A673 (cell line): ENCODE data around the gene DMXL1. TPM values are rescaled to one million over a fixed set of nuclear protein-coding genes. Genes with fewer than 3 reads are reported as not detected.

Source experiments
- BruUV-seq: library from RNA; stranded (reverse); fragments of 400-500 nt; replicated peaks from 2 replicates; lab custom pipeline; 2021; lab: Mats Ljungman, UMichigan
- CTCF ChIA-PET: fragments of 300-600 bp; sonication (Branson Sonifier 250); formaldehyde crosslinking; loops from one replicate; lab custom pipeline; 2022; ENCODE audit warnings: antibody characterized with exemption; lab: Charles Lee
- POLR2A ChIA-PET: fragments of 300-600 bp; sonication (Branson Sonifier 250); formaldehyde crosslinking; loops from one replicate; lab custom pipeline; 2022; ENCODE audit warnings: antibody characterized with exemption; ENCODE audit not compliant: low non-redundant PET; lab: Charles Lee
- DNase-seq: peaks from one replicate; pipeline ENCODE4 v3.0.0-alpha.2; 2015; ENCODE audit warnings: low spot score
- H3K27ac ChIP-seq: fragments of 200-600 bp; sonication (generic); 2 replicates; pipeline ENCODE4 v1.5.1; 2016; ENCODE audit warnings: mixed run types, low read depth, mild to moderate bottlenecking, mixed read lengths, antibody characterized with exemption, low read length; ENCODE audit not compliant: poor library complexity, severe bottlenecking
- H3K27me3 ChIP-seq: fragments of 200-600 bp; sonication (generic); replicated peaks from 2 replicates; pipeline ENCODE4 v1.6.1; 2017; ENCODE audit warnings: mixed run types, low read depth, mild to moderate bottlenecking, mixed read lengths, antibody characterized with exemption, low read length; ENCODE audit not compliant: insufficient read depth, poor library complexity
- H3K36me3 ChIP-seq: fragments of 200-600 bp; sonication (generic); 2 replicates; pipeline ENCODE4 v1.6.1; 2016; ENCODE audit warnings: mixed run types, mild to moderate bottlenecking, mixed read lengths, antibody characterized with exemption, low read length; ENCODE audit not compliant: insufficient read depth, poor library complexity, severe bottlenecking
- H3K4me1 ChIP-seq: fragments of 200-600 bp; sonication (generic); 2 replicates; pipeline ENCODE4 v1.6.1; 2017; ENCODE audit warnings: mixed run types, mild to moderate bottlenecking, mixed read lengths, antibody characterized with exemption, low read length; ENCODE audit not compliant: insufficient read depth, poor library complexity, severe bottlenecking
- H3K4me3 ChIP-seq: fragments of 200-600 bp; sonication (generic); 2 replicates; pipeline ENCODE4 v1.5.1; 2016; ENCODE audit warnings: low read depth, mixed run types, mild to moderate bottlenecking, mixed read lengths, low read length; ENCODE audit not compliant: poor library complexity, severe bottlenecking
- H3K9me3 ChIP-seq: fragments of 200-600 bp; sonication (generic); 2 replicates; pipeline ENCODE4 v1.6.1; 2016; ENCODE audit warnings: mixed run types, low read depth, mild to moderate bottlenecking, mixed read lengths, antibody characterized with exemption, low read length; ENCODE audit not compliant: poor library complexity, severe bottlenecking
- EZH2 ChIP-seq: fragments of 200-600 bp; sonication (generic); IDR thresholded peaks from 2 replicates; pipeline ENCODE4 v1.6.1; 2017; ENCODE audit warnings: borderline replicate concordance, low read depth, mild to moderate bottlenecking, mixed read lengths, antibody characterized with exemption, low read length; ENCODE audit not compliant: poor library complexity, severe bottlenecking
- intact Hi-C: fragments of 100-400 bp; cut with micrococcal nuclease; formaldehyde crosslinking; loops from one replicate; pipeline ENCODE4 v1.10.0; 2022; ENCODE audit not compliant: unreplicated experiment
- total RNA-seq: library from RNA; stranded (reverse); gene quantifications from 2 replicates; pipeline ENCODE4 v1.2.3, GENCODE V29; 2021
- TF ChIP-seq, protein P1 (sequence below): fragments of 300-800, 200-600 bp; sonication (generic); conservative IDR thresholded peaks from 2 replicates; pipeline ENCODE4 v1.5.1; 2017; ENCODE audit warnings: low read depth, mild to moderate bottlenecking, antibody characterized with exemption, low read length, moderate library complexity, mixed read lengths

Gene DMXL1
- total RNA-seq, 1 experiment from 2014 or later = 30.9 TPM

DNA sequence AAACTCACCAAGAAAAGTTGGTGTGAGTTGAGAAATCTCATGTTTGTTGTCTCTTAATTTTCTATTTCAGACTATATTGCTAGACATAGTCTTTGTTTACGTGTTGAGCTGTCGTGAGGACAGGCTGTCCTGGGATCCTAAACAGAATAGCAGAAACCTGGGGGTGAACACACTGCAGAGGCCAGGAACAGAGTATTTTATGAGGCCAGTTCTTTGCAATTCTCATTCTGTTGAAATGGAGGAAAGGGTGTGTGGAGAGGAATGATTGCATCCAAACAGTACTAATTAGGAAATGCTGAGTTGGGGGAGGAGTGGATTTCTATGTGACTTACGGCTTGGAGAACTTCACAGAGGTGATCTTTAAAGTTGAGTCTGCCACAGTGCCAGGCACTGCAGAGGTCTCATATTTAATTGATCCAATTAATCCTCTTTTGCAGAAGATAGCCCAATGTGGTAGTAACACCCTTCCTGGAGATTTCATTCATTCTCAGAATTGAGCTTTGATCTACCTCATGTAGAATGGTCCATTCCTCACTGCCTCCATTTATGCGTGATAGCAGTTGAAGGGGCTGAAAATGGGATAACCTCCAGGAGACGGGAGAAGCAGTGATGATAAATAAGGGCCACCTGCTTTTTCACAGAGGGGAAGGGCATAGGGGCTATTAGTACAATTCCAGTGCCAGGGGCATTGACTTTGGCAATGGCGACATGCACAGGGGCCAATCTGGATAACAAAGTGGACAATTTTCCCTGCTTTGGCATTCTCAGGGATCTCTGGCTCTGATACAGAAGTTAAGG lies 200.3 kb downstream of the DMXL1 start:
- H3K27ac ChIP-seq = no peak overlapping the region
- no peak overlapping the region for H3K4me3 ChIP-seq
- no peaks in the 10 kb centered on the region for H3K27me3 ChIP-seq
- no peaks in the 10 kb centered on the region for H3K9me3 ChIP-seq
- ChIA-PET POLR2A (no interaction called here), CTCF (no interaction called here)
- no TSS peak for BruUV-seq
- no peak for DNase-seq
- no peaks in the 10 kb centered on the region for H3K36me3 ChIP-seq
- intact Hi-C loops = no loop called here
- TF ChIP-seq, protein P1, sequence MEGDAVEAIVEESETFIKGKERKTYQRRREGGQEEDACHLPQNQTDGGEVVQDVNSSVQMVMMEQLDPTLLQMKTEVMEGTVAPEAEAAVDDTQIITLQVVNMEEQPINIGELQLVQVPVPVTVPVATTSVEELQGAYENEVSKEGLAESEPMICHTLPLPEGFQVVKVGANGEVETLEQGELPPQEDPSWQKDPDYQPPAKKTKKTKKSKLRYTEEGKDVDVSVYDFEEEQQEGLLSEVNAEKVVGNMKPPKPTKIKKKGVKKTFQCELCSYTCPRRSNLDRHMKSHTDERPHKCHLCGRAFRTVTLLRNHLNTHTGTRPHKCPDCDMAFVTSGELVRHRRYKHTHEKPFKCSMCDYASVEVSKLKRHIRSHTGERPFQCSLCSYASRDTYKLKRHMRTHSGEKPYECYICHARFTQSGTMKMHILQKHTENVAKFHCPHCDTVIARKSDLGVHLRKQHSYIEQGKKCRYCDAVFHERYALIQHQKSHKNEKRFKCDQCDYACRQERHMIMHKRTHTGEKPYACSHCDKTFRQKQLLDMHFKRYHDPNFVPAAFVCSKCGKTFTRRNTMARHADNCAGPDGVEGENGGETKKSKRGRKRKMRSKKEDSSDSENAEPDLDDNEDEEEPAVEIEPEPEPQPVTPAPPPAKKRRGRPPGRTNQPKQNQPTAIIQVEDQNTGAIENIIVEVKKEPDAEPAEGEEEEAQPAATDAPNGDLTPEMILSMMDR = no peak
- TF ChIP-seq EZH2 = no peak
- H3K4me1 ChIP-seq = no peaks in the 10 kb centered on the region

DNA sequence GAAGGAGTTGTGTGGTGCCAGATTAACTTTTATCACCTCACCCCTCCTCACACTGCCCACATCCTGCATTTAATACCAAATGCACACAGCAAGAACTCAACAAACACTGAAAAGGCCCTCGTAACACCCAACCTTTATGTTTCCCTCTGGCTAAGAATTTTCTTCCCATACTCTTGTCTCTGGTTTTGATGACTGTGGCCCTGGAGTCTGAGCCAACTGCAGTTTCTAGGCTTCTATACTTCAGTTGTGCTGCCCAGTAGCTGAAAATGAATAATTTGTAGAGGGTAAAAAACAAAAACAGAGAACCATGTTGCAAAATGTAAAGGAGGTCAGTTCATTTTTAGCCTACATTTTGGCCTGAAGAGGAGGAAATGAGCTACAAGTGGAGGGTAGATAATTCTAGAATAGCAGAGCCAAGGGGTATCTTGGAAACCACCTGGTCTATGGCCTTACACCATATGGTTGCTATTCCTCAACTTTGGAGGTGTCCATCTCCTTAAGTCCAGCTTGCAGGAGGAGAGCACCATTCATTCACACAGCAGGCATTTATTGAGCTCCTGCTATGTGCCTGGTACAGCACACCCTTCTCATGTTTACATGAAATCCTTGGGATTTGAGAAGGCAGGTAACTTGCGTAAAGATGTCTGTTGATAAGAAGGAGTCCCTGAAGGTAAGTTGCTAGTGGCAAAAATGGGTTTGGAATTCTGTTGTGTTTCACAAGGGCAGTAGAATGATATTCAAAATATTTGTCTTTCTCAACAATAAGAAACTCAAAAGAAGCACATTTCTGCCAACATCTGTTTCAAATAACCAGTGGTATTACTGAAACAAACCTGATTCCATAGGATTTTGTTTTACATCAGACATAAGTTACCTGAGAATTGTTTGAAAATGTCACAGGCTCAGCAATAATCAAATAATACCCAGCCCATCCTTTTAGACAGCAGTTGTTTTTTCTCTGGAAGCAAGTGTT lies 201.2 kb downstream of the DMXL1 start:
- no peak overlapping the region for H3K27ac ChIP-seq
- H3K36me3 ChIP-seq = no peaks in the 10 kb centered on the region
- no peaks in the 10 kb centered on the region for H3K9me3 ChIP-seq
- no peaks in the 10 kb centered on the region for H3K27me3 ChIP-seq
- CTCF ChIA-PET = no interaction called here
- H3K4me3 ChIP-seq = no peak overlapping the region
- no peak for DNase-seq
- TF ChIP-seq EZH2 = no peak
- TF ChIP-seq, protein P1 = no peak
- no peaks in the 10 kb centered on the region for H3K4me1 ChIP-seq
- POLR2A ChIA-PET = no interaction called here
- BruUV-seq = no TSS peak
- intact Hi-C loops = no loop called here

DNA sequence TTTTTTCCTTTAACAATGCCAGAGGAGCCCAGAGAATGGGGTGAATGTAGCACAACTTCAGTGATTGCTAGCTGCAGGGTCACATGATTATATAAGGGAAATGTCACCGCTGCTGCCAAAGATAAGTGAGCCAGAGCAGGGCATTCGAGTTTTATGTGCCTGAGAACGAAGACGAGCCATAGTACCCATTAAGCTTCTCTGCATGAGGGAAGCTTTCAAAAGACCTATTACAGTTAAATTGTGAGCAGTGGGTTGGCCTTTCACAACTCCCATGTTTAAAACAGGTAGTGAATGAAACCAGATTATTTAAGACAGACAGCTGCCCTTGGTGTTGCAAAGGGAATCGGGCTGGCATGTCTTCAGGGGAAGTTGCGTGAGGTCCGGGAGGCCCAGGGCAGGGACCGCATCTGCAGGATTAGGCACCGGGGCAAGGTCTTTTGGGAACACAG lies 202.5 kb downstream of the DMXL1 start:
- TF ChIP-seq EZH2 = no peak
- TF ChIP-seq, protein P1 = no peak
- Histone ChIP-seq H3K36me3 (no peaks in the 10 kb centered on the region), H3K27me3 (no peaks in the 10 kb centered on the region), H3K4me1 (no peaks in the 10 kb centered on the region), H3K27ac (no peak overlapping the region), H3K9me3 (no peaks in the 10 kb centered on the region), H3K4me3 (no peak overlapping the region)
- ChIA-PET CTCF (no interaction called here), POLR2A (no interaction called here)
- no TSS peak for BruUV-seq
- DNase-seq = no peak
- intact Hi-C loops = no loop called here
